IPS-18c (cell line): ENCODE results near the gene U2SURP.
A peak's percentile ranks its signal among the peaks of the same experiment; 100 is the strongest.

Source experiments
- H3K4me3 ChIP-seq: 2 replicates; pipeline ENCODE4 v1.7.0; 2013; ENCODE audit warnings: low read depth, mild to moderate bottlenecking, low read length, moderate library complexity; ENCODE audit not compliant: insufficient read depth
- H3K9me3 ChIP-seq: one replicate; pipeline ENCODE4 v1.6.1; 2013; ENCODE audit warnings: mild to moderate bottlenecking, low read length, moderate library complexity; ENCODE audit not compliant: control insufficient read depth, insufficient read depth

U2SURP gene

GRCh38 chr3:143001369-143002082 lies at the start of gene U2SURP:
TSS of gene U2SURP (plus strand) at chr3:143001570. CDS start at chr3:143001629, 59 bp downstream.
- H3K9me3 ChIP-seq, result no peaks in the 10 kb centered on the region
- peak within 1 kb of the TSS; percentile 89 for H3K4me3 ChIP-seq

- no peaks in the 10 kb centered on the region for H3K9me3 ChIP-seq
- H3K4me3 ChIP-seq, result no peak overlapping the region
These were observed 49.6 kb upstream of the U2SURP start for GRCh38 chr3:142951794-142952193.

- no peak overlapping the region for H3K4me3 ChIP-seq
- no peaks in the 10 kb centered on the region for H3K9me3 ChIP-seq
These were observed 48.8 kb upstream of the U2SURP start for GRCh38 chr3:142952272-142953193.

DNA sequence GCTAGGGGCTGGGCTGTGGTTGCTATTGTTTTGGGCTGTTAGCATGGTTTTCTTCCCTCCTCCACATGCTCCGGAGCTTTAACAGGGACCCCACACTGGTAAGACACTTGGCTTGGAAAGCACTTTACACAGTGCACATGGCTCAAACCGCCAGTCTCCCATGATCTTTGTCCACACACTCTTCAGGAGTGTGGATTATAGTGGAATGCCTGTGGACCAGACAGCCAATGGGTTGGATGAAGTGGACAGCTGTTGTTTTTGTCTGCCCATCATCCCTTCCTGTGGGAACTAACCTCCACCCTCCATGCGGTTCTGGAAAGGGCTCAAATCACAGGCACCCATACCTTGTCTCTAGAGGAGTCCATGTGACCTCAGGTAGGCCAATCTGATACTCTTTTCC lies 47.9 kb upstream of the U2SURP start:
- Histone ChIP-seq H3K9me3 (no peaks in the 10 kb centered on the region), H3K4me3 (no peak overlapping the region)

GRCh38 chr3:142958707-142959106 lies 42.7 kb upstream of the U2SURP start:
- Histone ChIP-seq H3K9me3 (peaks cover 2% of the 10 kb centered on the region), H3K4me3 (no peak overlapping the region)

- Histone ChIP-seq H3K9me3 (peaks cover 2% of the 10 kb centered on the region), H3K4me3 (no peak overlapping the region)
These were observed 41.0 kb upstream of the U2SURP start for GRCh38 chr3:142960322-142960850.

- no peak overlapping the region for H3K4me3 ChIP-seq
- H3K9me3 ChIP-seq, result peaks cover 2% of the 10 kb centered on the region
These were observed 39.8 kb upstream of the U2SURP start for GRCh38 chr3:142961539-142961938.

DNA sequence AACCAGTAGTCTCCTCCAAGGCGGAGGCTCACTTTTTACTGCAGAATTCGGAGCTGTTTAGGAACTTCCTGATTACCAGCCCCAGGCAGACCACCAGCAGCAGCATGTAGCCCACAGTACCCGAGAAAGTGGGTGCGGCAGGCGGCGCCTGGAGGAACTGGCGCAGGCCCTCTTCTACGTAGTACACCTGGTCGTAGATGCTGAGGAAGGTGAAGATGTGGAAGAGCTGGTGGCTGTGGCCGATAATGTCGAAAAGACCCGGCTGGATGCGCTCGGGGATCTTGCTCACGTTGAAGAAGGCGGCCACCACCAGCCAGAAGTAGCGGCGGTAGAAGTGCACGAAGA lies 39.2 kb upstream of the U2SURP start:
- Histone ChIP-seq H3K9me3 (peaks cover 2% of the 10 kb centered on the region), H3K4me3 (no peak overlapping the region)

DNA sequence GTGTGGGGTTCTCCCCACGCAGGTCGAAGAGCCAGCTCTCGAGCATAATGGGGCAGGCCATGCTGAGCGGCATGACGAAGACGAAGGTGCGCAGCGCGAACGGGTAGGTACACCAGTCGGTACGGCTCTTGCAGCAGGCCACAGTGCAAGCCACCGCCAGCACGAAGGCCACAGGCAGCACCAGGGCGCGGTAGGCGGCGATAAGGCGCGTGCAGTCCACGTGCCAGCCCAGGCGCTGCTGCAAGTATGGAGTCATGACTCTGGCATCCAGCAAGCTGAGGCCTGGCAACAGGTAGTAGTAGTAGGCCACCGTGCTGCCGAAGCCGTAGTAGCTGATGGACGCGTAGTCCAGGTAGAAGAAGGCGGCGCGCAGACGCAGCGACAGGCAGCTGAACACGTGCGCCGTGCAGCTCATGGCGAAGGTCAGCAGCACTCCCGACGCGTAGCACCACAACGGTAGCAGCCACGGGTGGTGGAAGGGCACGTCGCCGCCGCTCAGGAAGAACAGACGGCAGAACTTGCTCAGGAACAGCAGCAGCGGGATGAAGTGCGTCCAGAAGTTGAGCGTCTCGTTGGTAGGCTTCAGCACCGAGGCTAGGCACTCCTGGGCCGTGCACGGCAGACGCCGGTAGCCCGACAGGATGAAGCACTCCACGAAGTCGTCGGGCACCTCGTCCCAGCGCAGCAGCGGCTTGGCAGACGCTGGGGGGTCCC lies 38.7 kb upstream of the U2SURP start:
- Histone ChIP-seq H3K9me3 (peaks cover 2% of the 10 kb centered on the region), H3K4me3 (peak overlapping the region; percentile 61)

DNA sequence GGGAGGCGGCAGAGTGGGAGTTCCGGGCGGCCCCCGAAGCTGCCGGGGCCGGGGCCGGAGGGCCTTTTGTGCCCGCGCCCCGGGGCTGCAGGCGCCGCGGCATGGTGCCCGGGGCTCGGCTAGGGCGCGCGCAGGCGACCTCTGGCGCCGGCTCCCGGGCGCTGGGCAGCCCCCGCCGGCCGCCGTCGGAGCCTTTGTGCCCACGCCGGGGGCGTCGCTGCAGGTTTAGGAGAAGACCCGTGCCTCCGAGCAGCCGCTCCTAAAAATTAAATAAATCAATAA lies 38.2 kb upstream of the U2SURP start:
- H3K4me3 ChIP-seq, result peak overlapping the region; percentile 61
- H3K9me3 ChIP-seq, result peaks cover 2% of the 10 kb centered on the region

DNA sequence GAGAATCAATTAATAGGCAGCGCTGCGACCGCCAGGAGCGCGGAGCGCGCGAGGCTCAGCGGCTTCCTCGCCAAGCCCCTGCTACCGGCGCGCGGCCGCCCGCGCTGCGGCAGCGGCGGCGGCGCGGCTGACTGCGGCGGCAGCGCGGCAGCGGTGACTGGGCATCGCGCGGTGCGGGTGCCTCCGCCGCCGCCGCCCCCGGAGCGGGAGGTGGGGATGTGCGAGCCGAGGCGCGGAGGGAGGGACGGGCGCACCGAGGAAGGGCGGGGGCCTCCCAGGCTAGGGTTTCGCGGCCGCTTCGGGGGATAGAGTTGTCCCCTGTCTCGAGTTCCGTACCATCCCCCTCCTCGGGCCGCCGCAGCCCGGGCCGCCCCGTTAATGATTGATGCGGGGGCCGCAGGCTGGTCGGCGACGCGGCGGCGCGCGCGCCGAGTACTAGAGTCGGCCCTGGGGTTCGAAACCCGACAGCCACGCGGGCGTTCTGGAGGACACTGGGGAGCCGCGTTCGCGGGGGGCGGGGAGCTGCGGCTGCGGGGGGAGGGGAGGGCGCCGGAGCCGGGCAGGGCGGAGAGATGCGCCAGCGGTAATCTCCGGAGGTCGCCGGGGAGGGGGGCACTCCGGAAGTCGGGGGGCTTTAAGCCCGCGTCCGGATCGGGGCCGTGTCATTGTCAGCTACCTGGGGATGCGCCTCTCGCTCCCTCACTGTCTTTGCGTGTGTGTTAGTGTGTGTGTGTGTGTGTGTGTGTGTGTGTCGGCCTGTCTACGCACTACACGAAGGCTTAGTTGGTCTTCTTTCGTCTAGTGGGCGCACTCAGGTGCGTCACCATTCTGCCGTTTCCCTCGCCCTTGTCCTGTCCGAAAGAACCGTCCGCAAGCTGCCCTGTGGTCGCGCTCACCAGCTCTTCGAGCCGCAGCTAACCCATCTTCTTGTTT lies 37.6 kb upstream of the U2SURP start, which contains the start of gene PAQR9:
Gene PAQR9, minus strand, starts transcription at position 159 of the 933 bp plus-strand sequence. CDS start 338 bp downstream, outside the sequence.
- Histone ChIP-seq H3K4me3 (peak within 1 kb of the TSS; percentile 61), H3K9me3 (peaks cover 2% of the 10 kb centered on the region)

DNA sequence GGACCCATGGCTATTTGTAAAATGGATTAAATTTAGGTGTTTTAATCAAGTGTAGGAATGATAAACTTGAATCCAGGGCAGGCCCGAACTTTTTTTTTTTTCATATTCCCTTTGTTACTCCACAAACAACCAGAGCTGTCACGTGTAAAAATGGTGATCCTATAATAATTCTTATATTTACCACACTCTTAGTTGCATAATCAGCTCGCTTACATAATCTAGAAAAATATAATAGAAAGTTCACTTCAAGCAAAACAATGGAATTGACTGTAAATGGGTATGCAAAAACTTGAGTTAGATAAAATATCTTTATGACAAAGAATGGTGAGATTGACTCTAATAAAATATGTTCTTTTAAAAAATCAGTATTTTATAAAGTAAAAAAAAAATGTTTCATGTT lies 35.8 kb upstream of the U2SURP start:
- H3K4me3 ChIP-seq, result no peak overlapping the region
- peaks cover 2% of the 10 kb centered on the region for H3K9me3 ChIP-seq

DNA sequence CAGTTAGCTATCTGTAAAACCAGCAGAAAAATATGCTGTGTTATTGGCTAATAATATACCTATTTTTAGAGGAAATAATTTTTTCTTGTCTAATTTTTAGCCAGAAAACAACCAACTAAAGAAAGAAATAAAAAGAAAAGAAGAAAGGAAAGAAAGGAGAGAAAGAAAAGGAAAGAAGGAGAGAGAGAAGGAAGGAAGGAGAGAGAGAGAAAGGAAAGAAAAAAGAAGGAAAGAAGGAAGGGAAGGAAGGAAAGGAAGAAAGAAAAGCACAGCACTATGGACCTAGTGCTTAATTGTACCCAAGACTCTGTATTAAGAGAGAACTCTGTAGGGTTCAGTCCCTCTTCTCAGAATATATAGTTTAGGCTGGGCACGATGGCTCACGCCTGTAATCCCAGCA lies 34.6 kb upstream of the U2SURP start:
- Histone ChIP-seq H3K4me3 (no peak overlapping the region), H3K9me3 (peaks cover 2% of the 10 kb centered on the region)

- Histone ChIP-seq H3K9me3 (no peaks in the 10 kb centered on the region), H3K4me3 (no peak overlapping the region)
These were observed 32.9 kb upstream of the U2SURP start for GRCh38 chr3:142968319-142969025.

DNA sequence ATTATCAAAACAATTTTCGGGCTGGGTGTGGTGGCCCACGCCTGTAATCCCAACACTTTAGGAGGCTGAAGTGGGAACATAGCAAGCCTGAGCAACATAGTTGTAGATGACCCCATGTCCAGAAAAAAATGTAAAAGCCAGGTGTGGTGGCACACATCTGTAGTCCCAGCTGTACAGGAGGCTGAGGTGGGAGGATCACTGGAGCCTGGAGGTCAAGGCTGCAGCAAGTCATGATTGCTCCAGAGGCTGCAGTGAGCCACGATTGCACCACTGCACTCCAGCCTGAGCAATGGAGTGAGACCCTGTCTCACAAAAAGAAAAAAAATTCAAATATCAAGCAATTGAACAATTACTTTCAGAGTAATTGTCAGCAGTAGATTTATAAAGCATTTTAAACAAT lies 29.9 kb upstream of the U2SURP start:
- Histone ChIP-seq H3K9me3 (no peaks in the 10 kb centered on the region), H3K4me3 (no peak overlapping the region)

DNA sequence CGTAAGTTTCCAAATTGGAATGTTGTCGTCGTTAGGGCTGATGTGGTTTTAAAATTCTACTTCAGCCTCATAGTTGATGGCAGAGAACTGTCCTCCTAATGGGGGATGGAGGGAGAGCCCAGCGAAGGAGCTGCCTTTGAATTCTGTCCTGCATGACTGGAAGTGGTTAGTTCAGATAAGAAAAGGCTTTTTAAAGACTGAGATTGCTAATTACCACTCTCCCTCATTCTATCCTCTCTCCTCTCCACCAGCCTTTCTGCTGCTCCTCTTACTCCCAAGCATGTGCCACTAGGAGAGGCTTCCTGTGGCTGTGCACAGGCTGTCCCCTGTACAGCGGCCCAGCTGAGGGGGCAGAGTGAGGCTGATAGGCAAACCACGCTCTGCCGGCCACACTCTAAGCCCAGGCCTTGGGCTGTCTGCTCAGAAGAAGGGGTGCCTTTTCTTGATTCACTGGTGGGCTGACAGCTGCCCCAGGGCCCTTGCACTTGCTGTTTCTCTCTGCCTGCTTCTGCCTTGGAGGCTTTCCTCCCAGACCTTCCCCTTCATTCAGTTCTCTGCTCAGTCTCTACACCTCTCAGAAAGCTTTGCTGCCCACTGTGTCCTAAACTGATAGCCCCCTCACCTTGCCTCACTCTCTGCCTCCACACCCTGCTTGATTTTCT lies 29.1 kb upstream of the U2SURP start:
- Histone ChIP-seq H3K9me3 (no peaks in the 10 kb centered on the region), H3K4me3 (no peak overlapping the region)
